ENCODE results near the gene RASL11B. TPM values are rescaled to one million over a fixed set of nuclear protein-coding genes. Genes with fewer than 3 reads are reported as not detected.

RASL11B gene
- total and polyA plus RNA-seq, 8 donors = 0.52 to 26.4 (median 20.2) TPM

GRCh38 chr4:52836120-52836519 lies 26.0 kb upstream of the RASL11B start:
- Histone ChIP-seq H3K27me3 (no peaks in the 10 kb centered on the region), H3K4me3 (no peak overlapping the region), H3K27ac (no peak overlapping the region), H3K9me3 (no peaks in the 10 kb centered on the region), H3K36me3 (no peaks in the 10 kb centered on the region), H3K4me1 (no peaks in the 10 kb centered on the region)
- no peak for ATAC-seq
- no peak for DNase-seq
- intact Hi-C loops (cut with DNase I) = no loop called here
- no peak for TF ChIP-seq CTCF (IDR thresholded peaks at IDR 0.05)

GRCh38 chr4:52836678-52837077 lies 25.4 kb upstream of the RASL11B start:
- no peak for DNase-seq
- intact Hi-C loops (cut with DNase I) = no loop called here
- peaks cover 0 to 3% of the 10 kb centered on the region in 2 donors for H3K4me1 ChIP-seq
- H3K9me3 ChIP-seq = no peaks in the 10 kb centered on the region
- H3K27ac ChIP-seq = no peak overlapping the region
- H3K27me3 ChIP-seq = no peaks in the 10 kb centered on the region
- no peaks in the 10 kb centered on the region for H3K36me3 ChIP-seq
- no peak for ATAC-seq
- no peak overlapping the region for H3K4me3 ChIP-seq
- no peak for TF ChIP-seq CTCF (IDR thresholded peaks at IDR 0.05)

GRCh38 chr4:52837716-52838558 lies 24.2 kb upstream of the RASL11B start:
- ATAC-seq = peak; percentile 21

GRCh38 chr4:52838729-52839586 lies 23.2 kb upstream of the RASL11B start:
- Histone ChIP-seq H3K4me1 (peaks cover 0 to 7% of the 10 kb centered on the region in 2 donors), H3K9me3 (no peaks in the 10 kb centered on the region), H3K27ac (no peak overlapping the region), H3K36me3 (no peaks in the 10 kb centered on the region), H3K4me3 (no peak overlapping the region), H3K27me3 (no peaks in the 10 kb centered on the region)
- ATAC-seq (no peak), DNase-seq (no peak)
- TF ChIP-seq CTCF (IDR thresholded peaks at IDR 0.05) = no peak
- intact Hi-C loops (cut with DNase I) = no loop called here

More at GRCh38 chr4:52837716-52838558, 24.2 kb upstream of the RASL11B start:
- Histone ChIP-seq H3K4me3 (no peak overlapping the region), H3K4me1 (peaks cover 0 to 7% of the 10 kb centered on the region in 2 donors), H3K27me3 (no peaks in the 10 kb centered on the region), H3K36me3 (no peaks in the 10 kb centered on the region), H3K27ac (no peak overlapping the region), H3K9me3 (no peaks in the 10 kb centered on the region)
- no peak for DNase-seq
- no peak for TF ChIP-seq CTCF (IDR thresholded peaks at IDR 0.05)
- intact Hi-C loops (cut with DNase I) = no loop called here

Data from left lung (tissue), 10 donors.